HG02840 (cell line): Measurements from ENCODE around the gene GRXCR2.
"Not testable (repeated sequence)": the region's sequence is repeated elsewhere in the genome, so short reads cannot be mapped to it uniquely, and the experiment has no call there.

ENCODE experiments used
- ATAC-seq: cut with Tn5 transposase; IDR thresholded peaks from one replicate; pipeline ENCODE4 v1.9.1; 2021; ENCODE audit warnings: mild to moderate bottlenecking, moderate library complexity, moderate number of reproducible peaks; ENCODE audit not compliant: unreplicated experiment, low FRiP score

GRXCR2 gene

DNA sequence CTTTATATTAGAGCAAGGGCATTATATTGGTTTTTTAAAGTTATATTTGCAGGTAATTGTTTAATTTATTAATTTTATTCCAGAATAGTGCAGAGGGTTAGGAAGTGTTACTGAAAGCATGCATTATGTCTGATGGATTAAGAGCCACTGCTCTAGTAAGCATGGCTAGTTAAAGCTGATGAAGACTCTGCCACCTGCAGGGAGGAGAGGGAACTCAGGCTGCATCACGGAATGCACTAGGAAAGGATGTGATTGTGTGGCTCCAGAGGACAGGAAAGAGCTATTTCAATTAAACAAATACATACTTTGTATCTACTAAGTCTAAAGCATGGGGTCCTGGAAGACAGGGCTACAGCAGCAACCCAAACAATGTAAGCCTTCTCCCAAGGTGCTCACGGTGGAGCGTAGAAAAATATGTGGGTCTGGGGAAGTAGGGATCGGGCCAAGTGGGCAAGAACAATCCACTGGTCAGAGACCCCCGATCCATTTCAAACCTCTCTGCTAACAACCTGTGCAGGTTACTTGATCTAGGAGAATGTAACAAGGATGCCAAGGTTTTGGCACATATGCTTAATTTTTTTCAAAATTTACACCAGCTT lies 15.3 kb upstream of the GRXCR2 start:
- ATAC-seq = no peak

DNA sequence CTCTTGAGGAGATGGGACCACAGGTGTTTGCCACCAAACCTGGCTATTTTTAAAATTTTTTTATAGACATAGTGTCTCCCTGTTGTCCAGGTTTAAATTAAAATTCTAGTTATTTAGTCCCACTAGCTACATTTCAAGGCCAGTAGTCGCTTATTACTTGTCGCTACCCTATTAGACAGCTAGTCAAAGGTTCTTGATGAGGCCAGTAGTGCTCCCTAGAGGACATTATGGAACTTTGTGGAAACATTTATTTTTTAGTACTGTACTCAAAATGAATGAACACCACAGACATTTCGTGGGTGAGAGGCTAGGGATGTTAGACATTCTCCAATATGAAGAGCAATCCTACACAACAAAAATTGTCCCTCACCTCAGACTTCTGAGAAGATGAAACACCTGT lies 14.4 kb upstream of the GRXCR2 start:
- ATAC-seq = no peak

DNA sequence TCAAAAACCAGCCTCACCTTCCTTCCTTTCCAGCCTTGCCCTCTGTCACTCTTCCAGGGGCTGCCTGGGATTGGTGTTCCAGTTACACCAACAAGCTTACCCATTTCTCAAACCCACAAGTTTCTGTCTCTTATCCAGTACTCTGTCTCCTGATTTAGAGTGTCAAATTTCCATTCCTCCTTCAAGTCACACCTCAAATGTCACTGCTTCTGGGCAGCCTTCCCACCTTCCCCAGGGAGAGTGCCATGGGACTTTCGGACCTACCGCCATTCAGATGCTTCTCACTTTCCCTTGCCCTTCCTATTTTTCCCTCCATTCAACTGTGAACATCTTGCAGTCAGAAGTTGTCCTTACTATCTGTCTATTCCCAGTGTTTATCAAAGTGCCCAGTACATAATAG lies 2.0 kb upstream of the GRXCR2 start:
- no peak for ATAC-seq

DNA sequence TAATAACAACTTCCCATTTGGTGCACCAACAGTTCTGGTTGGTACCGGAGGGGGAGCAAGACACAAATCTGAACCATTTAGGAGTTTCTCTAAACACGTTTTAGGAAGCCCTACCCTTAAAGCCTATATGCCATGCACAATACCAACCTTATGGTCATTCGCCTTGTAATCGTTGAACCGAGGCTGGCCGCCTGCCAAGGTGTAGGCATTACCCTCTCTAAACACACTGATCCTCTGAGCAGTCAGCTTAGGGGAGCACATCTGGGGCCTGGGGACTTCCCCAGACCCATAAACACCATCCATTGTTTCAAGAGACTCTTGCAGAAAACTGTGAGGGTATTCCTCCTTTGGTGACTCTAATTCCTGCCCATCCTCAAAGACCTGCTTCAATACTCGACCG lies 328 bp downstream of the GRXCR2 start:
- ATAC-seq = no peak

DNA sequence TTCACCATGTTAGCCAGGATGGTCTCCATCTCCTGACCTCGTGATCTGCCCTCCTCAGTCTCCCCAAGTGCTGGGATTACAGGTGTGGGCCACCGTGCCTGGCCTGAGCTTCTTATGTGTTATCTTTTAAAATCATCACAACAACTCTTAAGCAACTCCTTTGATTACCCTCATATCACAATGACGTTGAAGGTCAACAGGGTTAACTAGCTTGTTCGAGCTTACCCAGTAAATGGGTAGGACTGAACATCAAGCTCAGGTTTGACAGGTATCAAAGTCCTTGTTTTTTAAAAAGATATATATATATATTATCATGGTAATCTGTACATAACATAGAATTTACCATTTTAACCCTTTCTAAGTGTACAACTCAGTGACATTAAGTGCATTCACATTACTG lies 3.1 kb downstream of the GRXCR2 start:
- ATAC-seq = no peak

DNA sequence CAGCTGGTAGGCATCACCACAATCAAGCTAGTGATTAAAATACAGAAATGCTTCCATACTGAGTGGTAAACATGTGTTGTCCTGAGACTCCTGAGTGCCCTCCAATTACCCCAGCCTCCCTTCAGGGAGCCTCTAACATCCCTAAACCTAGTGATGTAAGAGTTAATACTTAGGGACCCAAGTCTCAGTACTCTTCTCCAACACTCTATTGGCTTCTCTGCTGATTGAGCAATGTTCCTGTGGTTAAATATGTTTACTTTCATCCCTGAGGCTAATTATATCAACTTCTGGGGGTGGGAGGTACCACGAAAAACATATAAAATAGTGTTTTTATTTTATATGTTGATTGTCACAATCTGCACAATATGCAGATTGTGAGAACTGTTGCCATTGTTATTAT lies 5.0 kb downstream of the GRXCR2 start:
- ATAC-seq = no peak

DNA sequence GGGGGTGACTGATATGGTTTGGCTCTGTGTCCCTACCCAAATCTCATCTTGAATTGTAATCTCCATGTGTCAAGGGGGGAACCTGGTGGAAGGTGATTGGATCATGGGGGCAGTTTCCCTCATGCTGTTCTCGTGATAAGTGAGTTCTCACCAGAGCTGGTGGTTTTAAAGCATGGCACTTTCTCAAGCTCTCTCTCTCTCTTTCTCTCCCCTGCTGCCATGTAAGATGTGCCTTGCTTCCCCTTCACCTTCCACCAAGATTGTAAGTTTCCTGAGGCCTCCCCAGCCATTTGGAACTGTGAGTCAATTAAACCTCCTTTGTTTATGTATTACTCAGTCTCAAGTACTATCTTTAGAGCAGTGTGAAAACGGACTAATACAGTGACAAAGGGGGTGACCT lies 8.4 kb downstream of the GRXCR2 start:
- not testable (repeated sequence) for ATAC-seq

DNA sequence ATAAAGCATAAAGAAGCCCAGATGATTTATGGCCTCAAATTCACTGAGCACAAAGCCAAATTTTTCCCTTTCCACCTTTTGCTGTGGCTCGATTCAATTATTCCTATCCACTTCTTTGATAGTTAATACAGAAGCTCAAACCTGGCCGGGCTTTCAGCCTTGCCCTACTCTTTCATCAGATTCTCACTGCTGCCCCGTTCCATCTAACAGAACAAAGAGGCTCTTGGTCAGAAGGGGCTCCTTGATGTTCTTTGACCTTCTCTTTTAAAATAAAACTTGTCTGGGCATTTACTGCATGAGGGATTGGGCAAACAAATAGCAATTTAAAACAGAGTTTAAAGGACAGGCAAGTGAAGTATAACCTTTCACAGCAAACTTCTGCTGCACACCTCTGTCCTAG lies 9.8 kb downstream of the GRXCR2 start:
- ATAC-seq = no peak

DNA sequence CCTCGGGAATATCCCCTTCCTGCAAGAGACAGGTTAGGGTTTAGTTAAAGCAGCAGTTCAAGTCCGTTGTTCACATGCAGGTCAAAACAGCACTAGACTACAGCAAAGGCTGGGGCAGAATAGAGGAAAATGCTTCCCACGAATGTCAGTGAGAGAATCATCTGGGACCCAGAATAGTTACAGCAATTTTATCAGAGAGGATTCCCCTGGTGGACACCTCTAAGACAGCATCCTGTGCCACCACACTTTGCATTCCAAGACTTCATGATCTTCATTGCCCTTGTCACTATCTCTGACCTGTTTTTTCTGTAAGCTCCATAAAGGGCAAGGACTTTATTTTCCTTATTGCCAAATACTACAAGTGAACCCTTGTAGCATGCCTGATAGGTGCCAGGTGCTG lies 12.9 kb downstream of the GRXCR2 start:
- ATAC-seq = no peak

DNA sequence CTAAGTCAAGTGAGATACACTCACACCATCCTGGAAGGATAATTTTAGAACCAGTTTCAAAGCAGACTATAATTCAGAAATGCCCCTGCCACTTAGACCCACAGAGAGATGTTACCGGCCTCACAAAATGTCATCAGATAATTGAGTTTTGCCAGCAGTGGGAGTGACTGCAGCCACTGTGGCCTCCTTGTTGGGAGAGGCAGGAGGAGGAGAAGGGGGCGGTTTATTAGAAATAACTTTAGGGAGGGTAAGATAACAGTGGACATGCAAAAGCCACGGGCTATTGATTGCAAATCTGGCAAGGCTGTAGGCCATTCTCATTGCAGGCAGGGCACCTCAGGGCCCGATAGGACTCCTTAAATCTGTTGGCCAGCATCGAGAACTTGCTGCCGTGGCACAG lies 13.4 kb downstream of the GRXCR2 start:
- ATAC-seq = no peak

DNA sequence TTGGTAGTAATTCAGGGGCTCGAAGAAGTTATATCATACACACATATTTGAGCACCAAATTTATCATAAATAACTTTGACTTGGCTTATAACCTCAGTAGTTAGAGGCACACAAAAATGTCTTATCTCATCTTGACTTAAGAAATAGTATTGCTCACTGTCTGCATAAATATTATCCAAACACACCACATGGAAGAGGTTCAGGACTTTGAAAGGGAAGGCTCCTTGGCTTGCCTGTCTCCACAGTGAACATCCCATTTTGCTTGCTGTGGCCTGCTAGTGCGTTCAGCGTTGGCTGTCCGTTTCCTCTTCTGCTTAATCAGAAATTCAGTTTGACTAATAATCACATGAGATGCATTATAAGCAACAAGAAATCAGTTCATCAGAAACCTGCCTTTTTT lies 13.9 kb downstream of the GRXCR2 start:
- no peak for ATAC-seq

DNA sequence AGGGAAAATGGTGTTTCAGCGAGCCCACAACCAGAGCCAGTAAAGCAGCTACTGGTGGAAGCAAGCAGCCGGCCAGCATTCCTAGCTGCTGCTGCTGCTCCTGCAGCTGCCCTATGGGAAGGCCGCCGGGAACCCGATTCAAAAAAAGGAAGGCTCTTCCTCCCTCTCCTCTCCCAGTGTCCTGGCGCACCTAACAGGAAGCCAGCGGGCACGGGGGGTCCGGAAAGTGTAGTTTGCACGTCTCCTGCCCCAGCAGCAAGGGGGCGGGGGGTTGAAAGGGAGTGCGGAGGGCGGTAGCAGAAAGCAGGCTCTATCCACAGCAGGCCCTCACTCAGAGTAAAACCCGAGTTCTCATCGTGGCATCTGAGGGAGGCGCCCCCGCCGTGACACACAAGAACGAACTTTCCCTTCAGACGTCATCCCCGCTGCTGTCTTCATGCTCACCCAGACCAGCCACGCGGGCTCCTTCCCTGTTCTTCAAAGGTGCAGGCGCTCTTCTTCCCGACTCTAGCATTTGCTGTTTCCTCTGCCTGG lies 16.5 kb downstream of the GRXCR2 start:
- ATAC-seq = no peak

DNA sequence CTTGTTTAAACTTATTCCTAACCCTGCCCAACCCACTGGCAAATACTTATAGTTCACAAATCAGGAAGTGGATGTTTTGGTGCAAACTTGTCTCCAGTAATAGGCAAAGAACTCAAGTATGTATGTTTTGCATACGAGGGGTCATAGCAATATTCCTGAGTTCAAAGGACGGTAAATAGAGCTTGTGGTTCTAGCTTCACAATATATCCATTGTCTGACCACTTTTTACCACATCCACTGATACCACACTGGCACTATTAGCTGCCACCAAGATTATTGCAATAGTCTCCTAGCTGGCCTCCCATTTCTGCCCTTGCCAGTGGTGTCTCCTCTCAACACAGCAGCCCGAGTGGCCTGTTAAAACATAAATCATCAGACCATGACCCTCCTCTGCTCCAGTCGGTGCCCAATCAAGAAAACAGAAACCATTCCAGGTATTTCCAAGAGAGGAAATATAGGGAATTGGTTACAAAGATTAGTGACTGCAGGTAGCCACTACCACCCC lies 17.0 kb downstream of the GRXCR2 start:
- no peak for ATAC-seq

DNA sequence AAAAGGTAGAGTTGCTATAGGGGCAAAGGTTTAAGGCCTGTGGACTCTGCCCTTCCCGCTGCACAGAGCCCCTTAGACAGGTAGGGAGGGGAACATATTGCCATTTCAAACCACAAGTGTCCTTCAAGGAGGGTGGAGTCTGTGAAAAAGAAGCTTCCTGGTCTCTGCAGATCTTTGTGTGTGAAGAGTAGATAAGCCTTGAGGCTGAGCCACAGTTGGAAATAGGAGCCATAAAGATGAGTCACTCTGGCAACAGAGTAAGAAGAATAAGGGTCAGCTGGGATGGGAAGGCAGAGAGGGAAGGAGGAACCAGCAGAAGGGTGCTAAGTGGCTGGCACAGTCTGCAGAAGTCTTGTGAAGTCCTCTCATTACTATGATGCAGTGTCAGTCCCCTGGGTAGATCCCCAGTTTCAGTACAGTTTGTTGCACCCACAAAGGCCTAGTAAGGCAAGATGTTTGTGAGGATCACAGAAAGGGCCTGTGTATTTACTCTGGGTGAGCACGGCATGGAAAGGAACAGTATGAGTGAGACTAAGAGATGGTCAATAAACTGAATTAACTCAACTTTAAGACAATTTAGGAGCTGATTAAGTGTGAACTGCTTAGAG lies 18.1 kb downstream of the GRXCR2 start:
- no peak for ATAC-seq

DNA sequence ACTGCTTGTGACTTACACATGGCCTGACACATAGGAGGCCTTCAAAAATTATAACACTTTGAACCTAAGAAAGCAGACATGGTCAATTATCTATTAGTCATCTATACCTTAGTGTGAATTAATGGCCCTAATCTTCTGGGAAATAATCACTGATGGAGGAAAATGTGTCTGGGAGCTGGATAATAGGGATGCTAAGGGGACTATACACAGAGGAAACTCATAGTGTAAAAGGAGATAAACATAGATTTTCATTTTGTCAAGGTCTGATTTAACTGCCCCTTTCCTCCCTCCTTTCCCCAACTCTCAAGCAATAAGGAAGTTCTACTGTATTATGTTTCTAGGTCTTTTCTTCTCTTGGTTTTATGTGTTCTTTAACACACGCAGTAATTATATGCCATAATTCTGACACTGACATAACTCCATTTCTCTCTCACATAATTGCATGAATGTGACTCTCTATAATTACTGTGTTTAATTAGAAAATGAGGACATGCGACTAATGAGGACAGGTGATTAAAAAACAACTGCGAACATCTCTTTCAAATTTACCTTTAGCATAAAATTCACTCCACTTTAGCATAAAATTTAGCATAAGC lies 18.9 kb downstream of the GRXCR2 start:
- ATAC-seq = no peak

DNA sequence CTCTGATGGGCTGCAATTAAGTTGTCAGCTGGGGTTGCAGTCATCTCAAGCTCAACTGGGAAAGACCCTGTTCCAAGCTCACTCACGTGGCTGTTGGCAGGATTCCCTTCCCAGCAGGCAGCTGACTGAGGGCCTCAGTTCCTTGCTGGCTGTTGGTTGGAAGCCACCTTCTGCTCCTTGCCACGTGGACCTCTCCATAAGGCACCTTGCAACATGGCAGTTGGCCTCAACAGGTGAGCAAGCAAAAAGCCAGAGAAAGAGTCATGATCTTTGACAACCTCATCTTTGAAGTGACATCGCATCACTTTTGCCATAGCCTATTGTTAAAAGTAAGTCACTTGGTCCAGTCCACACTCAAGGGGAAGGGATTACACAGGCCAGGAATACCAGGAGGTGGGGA lies 19.8 kb downstream of the GRXCR2 start:
- no peak for ATAC-seq

DNA sequence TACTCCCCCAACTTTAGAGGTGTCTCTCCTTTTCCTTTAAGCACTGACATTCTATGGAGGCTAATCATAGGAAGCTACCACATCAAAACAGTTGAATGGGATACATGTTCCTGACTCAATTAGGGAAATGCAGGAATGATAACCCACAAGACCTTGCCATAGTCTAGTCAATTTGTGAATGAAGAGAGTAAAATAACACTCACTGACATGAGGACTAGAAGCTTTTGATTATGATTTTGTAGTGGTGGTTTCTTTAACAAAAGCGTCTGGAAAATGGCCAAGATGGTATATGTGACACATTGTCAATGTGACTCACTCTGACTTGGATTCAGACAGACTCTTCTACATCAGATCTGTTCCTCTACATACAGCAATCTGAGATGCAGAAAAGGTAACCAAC lies 24.0 kb downstream of the GRXCR2 start:
- ATAC-seq = no peak

DNA sequence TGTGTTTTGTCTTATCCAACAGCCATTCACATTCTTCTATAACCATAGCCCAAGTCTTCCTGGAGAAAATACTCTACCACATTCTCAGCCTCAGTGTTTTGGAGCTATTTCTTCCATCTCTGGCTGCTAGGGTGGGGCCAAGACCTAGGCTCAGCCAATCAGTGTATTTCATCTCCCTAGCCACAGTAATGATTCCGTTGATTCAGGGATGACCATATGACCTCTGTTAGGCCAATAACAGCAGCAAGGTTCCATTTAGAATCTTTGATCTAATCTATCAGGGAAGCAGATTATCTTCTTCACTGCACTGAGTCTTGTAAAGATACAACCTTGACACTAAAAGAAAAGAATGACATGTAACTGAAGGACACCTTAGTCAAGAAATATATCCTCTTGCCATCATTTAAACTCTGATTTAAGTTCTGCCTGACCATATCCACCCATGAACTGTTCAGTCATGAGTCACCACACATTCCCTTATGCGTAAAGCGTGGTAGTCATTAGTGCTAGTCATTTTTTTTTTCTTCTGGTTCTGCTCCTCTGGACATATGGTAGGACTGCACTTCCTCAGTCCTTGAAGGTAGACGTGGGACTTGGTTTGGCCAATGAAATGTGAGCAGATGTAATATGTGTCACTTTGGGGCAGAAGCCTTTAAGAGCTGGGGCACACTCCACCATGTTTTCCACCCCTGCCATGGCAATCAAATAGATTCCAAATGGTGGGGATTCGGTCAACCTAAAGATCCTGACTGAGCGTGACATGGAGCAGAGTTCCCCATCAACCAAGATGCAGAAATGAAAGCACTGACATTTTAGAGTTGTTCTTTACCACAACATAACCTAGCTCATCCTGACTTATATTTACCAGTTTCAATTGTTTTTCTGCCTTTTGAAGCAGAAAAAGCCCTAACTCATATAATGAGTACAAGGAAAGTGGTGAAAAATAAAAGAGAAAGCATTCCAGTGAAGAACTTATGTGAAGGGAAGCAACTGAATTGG lies 25.0 kb downstream of the GRXCR2 start:
- no peak for ATAC-seq

DNA sequence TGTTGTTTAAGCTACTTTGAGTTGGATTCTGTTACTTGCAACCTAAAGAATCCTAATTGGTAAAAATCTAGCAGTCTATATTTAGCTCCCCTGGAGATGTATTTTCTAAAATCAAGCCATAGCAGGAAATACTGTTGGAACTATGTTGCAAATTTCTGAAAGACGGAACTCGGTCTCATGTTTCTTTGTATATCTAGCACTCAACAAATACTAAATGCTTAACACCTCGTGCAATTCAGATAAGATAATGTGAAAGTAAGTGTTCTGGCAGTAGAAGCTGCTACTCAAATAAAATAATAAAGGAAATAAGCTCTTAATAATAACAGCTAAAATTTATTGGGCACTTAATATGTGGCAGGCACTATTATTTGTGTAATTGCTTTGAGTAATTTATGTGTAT lies 26.7 kb downstream of the GRXCR2 start:
- ATAC-seq = no peak

DNA sequence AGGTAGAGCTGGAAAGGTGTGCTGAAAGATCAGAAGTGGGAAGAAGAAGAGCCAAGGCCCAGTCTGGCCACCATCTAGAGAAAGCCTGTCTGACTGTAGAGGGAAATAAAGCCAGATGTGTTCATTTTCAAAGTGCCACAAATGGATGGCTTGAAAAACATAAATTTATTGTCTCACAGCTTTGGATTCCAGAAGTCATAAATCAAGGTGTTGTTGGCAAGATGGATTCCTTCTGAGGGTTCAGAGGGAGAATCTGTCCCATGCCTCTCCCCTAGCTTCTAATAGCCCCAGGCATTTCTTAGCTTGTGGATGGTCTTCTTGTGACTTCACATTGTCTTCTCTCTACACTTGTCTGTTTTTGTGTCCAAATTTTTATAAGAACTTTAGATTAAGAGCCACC lies 31.5 kb downstream of the GRXCR2 start:
- ATAC-seq = no peak
